Activated T-cell treated with anti-CD3 and anti-CD28 coated beads for 48 hours (primary cell): ENCODE data around the gene IFI35.
A peak's percentile ranks its signal among the peaks of the same experiment; 100 is the strongest.
"Not testable (repeated sequence)": the region's sequence is repeated elsewhere in the genome, so short reads cannot be mapped to it uniquely, and the experiment has no call there.

ENCODE experiments used
- DNase-seq: peaks from one replicate; pipeline ENCODE4 v3.0.0-alpha.2; 2020; ENCODE audit warnings: low read depth

The IFI35 gene

GRCh38 chr17:43024407-43025289 lies 18.1 kb downstream of the IFI35 start, which contains the start of gene RND2:
Gene RND2, plus strand, starts transcription at chr17:43025231. Its CDS starts 117 bp downstream, at chr17:43025348.
- DNase-seq, result peak; percentile 69

- no peak for DNase-seq
Observed at GRCh38 chr17:43025290-43025657, 18.7 kb downstream of the IFI35 start.

- no peak for DNase-seq
Observed at GRCh38 chr17:43025766-43026537, 19.4 kb downstream of the IFI35 start.

DNA sequence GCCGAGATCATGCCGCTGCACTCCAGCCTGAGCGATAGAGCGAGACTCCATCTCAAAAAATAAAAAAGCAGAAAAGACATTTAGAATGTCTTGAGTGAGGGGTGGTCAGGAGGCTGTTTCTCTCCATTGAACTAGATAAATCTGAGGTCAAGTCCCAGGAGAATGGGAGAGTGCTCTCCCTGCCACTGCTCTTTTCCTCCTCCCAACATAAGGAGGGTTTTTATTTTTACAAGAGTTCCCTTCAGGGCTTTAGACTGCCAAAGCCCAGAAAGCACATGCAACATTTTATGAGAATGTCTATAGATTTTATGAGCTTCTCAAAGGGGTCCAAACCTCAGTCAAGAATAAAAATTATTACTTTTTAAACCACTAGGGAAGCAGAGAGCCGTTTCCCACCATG lies 20.0 kb downstream of the IFI35 start:
- DNase-seq, result no peak

DNA sequence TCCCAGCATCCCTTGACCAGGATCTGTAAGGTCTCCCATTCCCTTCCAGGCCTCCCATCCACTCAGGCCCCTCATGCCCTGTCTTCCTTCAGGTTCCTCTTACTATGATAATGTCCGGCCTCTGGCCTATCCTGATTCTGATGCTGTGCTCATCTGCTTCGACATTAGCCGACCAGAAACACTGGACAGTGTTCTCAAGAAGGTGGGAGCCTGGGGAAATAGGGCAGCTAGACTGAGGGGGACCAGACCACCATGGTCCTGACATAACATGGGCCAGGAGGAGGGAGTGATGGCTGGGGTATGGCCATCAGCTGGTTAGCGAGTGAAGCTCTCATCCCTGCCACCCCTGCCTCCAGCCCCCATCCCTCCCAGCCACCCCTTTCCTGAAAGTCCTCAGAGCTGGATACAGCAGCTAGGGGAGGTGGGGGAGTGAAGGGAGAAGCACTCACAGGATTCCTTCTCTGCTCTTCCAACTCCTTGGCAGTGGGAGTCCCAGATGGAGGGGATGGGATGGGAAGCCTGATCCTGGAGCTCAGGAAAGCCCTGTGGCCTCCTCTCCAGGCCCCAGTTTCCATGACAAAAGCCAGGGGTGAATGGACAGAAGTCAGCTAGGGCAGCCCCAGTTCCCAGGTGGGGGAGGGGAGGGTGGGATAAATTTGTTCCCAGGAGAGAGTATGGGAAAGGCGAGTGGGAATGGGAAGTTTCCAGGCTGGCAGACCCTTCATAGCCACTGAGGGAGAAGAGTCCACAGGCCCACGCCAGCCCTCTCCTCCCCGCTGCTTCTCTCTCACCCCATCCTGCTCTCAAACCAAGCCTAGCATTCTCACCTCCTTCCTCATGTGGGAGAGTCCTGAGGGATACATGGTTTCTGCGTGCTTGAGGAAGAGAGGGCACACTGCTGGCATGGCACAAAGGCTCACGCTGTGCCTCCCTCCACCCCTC lies 20.8 kb downstream of the IFI35 start:
- no peak for DNase-seq

GRCh38 chr17:43028221-43028861 lies 21.8 kb downstream of the IFI35 start:
- no peak for DNase-seq

GRCh38 chr17:43030137-43030767 lies 23.7 kb downstream of the IFI35 start:
- DNase-seq, result no peak

DNA sequence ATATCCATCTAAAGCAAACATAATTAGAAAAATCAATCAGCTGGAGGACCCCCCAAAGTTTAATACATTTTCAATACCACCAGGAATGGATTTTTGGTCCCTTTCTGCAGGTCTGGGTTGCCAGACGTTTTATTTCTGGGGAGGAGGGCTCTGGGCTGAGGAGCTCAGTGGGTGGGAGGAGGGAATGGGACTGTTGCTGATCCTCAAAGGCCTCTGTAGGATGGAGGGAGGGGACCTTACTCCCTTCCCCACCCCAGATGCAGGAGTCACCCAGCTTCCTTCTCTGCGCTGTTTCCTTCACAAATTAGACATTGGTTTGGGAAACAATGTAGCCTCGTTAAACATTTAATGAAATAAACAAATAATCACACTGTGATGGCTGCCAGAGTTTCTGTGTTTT lies 25.1 kb downstream of the IFI35 start:
- no peak for DNase-seq

DNA sequence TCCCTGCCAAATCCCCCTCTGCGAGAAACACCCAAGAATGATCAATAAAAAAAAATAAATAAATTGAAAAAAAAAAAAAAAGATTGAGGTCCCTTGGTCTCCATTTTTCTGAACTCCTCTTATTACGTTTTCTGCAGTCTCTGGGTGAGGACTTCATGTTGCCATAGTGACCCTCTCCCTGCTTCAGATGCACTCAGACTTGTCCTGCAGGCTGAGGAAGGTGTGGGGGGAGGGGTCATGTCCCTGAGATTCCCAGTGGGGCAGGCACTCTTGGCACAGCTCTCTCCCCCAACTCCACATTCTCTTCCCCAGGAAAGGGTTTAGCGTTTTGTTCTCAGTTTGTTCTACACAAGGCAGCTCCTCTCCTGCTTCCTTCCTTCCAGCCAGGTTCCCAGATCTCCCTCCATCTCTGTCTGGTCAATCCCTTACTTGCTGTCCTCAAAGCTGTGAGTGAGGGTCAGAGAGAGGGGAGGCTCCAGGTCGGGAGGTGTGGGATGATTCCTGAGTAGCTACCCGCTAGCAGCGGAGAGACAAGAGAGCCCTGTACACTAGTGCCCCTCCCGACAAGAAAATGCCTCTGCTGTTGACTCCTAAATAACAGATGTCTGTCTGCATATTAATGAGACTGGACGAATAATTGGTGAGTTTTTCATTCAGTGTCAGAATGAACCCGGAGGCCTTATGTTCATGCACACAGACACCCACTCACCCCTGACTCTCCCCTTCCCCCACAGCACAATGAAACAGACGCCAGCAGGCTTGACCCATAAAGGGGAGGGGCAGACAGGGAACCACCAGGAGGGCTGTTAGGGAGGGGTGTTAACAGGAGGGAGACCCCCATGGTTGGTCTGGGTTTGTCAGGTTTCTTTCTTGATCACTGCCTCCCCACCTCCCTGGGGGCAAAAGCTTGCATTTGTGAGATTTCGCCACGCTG lies 27.6 kb downstream of the IFI35 start:
- DNase-seq, result no peak

DNA sequence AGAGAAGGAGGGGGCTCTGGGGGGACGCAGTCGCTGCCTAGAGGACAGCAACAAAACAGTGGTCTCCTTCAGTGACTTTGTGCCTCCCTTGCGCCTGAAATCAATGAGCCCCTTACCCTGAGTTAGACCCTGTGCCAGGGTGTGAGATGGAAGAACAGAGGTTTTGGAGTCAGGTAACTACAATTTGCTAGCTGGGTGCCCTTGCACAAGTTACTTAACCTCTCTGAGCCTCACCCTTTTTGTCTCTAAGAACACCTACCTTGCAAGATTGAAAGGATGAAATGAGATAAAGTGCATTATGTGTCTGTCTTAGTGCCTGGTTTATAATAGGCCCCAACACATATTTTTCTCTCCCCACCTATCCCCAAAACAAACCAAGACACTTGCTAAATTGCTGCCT lies 28.3 kb downstream of the IFI35 start:
- DNase-seq, result no peak

DNA sequence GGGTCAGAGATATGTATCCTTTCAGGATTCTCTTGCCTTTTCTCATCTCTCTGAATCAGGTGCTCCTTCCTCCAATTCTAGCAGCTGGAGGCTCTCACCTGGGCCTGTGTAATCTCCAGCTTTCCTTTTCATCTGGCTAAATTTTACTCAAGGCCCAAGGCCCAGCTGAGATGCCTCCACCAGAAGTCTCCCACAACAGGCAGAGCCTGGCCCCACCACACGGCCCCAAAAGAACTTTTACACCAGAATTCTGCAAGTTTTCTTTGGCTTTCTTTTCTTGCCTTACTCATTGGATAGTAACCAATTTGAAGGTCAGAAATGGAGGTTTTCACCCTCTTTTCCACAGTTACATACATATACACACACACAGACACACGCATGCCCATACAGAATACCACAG lies 33.1 kb downstream of the IFI35 start:
- no peak for DNase-seq

GRCh38 chr17:43040655-43041054 lies 34.1 kb downstream of the IFI35 start:
- no peak for DNase-seq

DNA sequence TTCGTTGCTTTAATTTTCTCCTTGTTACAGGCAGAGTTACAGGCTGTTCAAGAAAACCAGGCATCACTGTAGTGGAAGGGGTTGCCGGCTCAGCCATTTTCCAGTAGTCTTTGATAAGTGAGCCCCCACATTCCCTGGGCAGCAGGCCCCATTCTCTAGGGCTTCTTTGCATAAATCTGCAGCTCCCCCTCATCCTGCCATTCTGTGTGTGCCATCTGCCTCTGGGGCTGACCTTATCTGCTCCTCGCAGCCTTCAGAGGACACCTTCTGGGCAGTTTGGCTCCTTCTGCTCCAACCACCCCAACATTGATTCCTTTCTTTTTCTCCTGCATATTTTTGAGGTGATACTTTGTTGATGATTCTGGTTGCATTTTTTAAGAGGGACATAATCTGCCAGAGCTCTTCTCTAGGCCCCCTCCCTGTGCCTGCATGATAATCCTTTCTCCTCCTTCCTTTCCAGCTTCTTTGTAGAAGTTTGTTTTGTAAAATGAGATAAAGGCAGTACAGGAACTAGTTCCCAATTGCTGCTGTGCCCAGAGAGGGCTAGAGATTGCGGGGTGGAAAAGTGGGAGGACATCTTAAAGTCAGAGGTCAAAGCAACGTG lies 35.5 kb downstream of the IFI35 start:
- DNase-seq, result no peak

- DNase-seq, result no peak
Observed at GRCh38 chr17:43043307-43043706, 36.7 kb downstream of the IFI35 start.

GRCh38 chr17:43044024-43044423 lies 37.4 kb downstream of the IFI35 start:
- no peak for DNase-seq

GRCh38 chr17:43051969-43052368 lies 45.4 kb downstream of the IFI35 start:
- no peak for DNase-seq

DNA sequence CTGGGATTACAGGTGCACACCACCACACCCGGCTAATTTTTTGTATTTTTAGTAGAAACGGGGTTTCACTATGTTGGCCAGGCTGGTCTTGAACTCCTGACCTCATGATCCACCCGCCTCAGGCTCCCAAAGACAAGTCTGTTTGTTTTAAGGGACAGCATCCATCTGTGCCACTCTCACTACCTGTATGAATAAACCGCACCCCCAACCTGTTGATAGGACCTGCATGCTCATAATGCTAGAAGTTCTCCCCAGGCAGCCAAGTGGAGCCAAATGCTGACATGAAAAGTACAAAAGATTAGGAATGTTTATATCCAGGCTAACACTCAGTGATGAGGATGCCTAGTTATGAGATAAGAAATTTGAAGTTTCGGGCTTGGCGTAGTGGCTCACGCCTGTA lies 46.4 kb downstream of the IFI35 start:
- not testable (repeated sequence) for DNase-seq

GRCh38 chr17:43056051-43056450 lies 49.5 kb downstream of the IFI35 start:
- DNase-seq, result no peak

DNA sequence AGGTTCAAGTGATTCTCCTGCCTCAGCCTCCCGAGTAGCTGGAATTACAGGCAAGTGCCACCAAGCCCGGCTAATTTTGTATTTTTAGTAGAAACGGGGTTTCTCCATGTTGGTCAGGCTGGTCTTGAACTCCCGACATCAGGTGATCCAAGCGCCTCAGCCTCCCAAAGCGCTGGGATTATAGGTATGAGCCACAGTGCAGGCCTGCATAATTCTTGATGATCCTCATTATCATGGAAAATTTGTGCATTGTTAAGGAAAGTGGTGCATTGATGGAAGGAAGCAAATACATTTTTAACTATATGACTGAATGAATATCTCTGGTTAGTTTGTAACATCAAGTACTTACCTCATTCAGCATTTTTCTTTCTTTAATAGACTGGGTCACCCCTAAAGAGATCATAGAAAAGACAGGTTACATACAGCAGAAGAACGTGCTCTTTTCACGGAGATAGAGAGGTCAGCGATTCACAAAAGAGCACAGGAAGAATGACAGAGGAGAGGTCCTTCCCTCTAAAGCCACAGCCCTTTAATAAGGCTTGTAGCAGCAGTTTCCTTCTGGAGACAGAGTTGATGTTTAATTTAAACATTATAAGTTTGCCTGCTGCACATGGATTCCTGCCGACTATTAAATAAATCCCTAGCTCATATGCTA lies 56.5 kb downstream of the IFI35 start:
- no peak for DNase-seq
